HG02840 (cell line): Measurements from ENCODE around the gene BLOC1S4.

Experiments
- ATAC-seq: cut with Tn5 transposase; IDR thresholded peaks from one replicate; pipeline ENCODE4 v1.9.1; 2021; ENCODE audit warnings: mild to moderate bottlenecking, moderate library complexity, moderate number of reproducible peaks; ENCODE audit not compliant: unreplicated experiment, low FRiP score

Gene BLOC1S4

DNA sequence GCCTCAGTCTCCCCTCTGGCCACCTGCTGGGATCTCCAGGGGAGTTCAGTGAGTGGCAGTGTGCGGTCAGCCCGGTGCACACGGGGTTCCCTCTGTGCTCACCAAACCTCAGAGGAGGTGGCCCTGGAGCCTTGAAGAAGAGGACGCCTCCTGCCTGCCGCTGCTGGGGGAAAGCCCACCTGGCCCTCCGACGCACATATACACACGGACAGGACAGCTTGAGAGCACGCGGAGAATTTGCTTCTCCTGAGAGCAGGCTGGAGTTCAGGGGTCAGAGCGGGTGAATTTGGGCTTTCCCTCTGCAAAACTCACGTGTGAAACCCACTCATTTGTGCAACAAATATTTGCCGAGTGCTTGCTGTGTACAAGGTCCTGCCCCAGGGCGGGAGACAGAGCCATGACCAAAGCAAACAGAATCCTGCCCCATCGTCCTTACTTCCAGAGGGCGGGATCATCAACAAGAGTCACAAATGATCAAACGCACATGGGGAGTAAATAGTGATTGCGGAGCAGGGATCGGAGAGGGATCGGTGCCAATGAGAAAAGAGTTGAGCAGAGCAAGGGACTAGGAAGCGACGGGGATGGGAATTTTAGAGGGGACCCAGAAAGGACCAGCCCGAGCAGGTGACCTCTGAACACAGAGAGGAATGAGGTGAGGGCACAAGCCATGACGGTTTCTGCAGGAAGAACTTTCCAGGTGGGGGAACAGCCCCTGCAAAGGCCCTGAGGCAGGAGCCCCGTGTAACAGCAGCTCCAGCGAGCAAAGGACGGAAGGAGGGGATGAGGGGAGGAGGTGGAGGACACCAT, 17.6 kb downstream of the BLOC1S4 start:
- ATAC-seq = no peak

DNA sequence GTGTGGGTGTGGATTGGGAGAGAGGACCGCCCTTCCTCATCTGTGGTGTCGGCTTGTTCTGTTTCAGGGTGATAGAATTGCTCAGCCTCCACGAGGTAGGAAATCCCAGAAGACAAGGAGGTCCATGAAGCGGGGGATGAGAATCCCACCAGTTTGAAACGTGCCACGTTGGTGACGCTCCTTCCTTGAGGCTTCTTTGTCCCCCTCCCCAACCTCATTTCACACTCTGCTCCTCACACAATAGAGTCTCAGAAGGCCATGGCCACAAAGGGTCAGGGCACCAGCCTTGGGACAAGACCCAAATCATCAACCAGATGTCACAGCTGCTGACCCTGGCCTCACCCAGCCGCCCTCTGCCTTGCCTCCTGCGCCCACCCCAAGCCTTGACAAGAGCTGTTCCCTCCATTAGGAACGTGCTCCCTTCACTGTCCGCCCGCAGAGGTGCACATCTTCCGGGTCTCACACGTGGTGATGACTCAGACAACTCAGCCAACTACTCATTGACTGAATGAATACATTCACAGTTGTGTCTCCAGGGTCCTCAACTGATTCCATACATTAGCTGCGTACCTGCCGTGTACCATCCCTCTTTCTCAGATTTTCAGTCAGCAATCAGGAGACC, 18.3 kb downstream of the BLOC1S4 start:
- no peak for ATAC-seq

DNA sequence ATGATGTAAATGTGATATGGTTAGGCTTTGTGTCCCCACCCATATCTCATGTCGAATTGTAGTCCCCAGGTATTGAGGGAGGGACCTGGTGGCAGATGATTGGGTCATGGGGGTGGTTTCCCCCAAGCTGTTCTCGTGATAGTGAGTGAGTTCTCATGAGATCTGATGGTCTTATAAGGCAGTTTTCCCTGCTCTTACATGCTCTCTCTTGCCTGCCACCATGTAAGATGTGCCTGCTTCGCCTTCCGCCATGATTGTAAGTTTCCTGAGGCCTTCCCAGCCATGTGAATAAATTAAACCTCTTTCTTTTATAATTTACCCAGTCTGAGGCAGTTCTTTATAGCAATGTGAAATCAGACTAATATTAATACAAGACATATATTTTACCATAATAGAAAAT, 23.9 kb downstream of the BLOC1S4 start:
- no peak for ATAC-seq

DNA sequence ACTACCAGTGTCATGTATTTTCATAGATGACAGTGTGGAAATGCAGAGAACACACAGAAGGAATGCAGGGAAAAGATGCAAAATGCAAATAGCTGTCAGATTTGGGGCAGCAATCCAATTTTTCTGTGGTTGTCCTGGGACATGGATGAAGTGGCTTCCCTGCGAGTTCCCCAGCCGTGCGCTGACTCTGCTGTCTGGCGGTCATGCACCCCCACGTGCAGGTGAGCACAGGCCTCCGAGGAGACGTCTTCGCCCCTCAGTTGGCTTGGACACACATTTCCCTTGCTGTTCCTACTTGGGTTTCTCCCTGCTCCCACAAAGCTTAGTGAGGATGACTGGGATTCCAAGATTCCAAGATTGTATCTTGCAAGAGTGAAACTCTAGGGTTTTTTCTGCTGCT, 24.4 kb downstream of the BLOC1S4 start:
- ATAC-seq = no peak

DNA sequence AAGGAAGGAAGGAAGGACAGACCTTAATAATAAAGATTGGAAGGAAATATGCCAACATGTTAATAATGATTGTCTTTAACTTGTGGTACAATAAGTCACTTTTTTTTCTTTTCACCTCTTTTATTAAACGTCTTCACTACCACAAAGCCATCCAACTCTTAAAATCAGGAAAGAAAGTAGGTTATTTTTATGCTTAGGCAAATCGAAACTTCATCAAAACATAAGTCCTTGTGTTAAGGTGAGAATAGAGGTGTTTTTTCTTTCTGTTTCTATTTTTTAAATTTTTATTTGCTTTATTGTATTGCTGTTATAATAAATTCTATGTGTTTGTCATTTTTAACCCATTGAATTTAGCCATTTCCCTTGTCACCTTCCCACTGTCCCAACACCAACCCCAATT, 26.5 kb downstream of the BLOC1S4 start:
- ATAC-seq = no peak

DNA sequence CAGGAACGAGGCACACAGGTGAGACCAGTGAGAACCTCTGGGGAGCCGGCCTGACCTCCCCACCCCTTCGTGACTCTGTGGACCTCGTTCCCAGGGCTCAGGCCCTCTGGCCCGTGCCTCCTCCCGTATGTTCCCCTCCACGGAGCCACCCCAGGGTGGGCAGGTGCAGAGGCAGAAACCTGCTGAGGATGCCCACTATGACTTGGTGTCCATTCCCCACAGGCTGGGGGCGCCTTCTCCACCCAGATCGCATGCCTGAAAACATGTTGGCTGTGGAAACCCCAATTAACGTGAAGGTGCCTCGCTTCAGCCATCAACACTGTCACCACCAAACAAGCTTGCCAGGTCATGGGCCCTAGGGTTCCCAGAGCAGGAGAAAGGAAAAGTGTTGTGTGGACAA, 27.0 kb downstream of the BLOC1S4 start:
- no peak for ATAC-seq

DNA sequence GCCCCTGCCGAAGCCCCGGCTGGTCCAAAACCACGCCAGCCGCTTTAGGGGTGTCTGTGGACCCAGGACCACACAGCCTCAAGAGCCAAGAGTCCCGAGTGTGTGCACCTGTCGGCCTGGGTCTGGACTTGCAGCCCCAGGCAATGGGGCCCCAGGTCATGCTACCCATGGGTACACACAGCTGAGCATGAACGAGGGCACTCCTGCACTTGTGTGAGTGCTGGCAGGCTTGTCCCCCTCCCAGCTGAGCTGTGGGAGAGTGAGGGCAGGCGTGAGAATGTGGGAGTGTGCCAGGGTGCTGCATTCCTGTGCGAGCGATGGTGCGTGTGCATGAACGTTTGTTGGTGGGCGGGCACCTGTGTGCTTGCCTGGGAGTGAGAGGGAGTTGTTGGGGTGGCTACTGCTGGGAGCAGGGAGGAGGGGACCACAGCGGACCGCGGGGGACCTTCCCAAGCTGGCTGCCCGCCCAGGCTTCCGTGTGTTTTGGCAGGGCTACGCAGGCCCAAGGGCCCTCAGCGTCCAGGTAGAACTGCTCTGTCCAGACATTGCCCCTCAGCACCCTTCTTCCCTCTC, 30.8 kb downstream of the BLOC1S4 start:
- ATAC-seq = no peak

DNA sequence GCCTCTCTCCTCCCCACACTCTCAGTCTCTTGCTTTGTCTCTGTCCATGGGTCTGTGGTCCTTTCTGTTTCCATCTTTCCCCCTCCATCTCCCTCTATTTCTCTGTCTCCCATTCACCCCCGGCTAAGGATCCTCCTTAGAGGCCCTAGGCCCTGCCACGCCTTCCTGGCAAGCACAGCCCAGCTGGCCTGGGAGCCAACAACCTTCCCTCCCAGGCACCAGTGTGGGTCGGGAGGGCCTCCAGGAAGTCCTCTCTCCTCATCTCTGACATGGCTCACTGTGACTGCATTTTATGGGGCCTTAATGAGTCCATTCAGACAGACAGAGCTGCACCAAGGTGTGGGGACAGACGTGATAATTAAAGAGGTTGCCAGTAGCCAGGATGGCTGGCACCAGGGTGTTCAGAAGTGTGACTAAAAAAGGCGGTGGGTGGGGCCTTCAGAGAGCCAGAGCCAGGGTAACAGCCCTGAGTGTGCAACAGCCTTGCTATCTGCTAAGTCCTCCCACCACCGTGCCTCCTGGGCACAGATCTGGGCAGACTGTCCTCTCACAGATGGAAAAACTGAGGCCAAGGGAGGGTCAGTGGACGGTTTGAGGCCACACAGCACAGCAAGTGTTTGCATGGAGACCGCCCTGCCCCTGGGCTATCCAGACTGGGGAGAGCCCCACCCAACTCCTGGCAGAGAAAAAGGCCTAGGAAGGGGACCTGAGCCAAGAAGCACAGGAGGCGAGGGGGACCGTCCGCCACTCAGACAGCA, 31.5 kb downstream of the BLOC1S4 start:
- ATAC-seq = no peak

DNA sequence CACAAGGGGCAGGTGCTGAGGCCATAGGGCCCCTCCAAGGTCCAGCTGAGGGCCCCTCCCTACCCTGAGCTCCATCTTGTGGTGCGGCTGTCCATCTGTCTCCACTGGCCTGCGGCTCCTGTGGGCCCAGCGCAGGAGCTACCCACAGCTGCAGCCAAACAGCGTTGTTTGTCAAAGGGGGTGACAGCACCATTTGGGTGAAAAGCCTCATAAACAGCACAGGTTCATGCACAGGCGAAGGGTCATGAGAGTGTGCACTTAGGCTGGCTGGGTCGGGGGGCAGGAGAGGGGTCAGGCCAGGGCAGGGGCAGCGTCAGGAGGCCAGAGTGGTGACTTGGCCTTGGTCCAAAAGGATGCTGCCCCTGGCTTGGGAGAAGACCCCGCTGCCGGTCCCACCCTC, 32.3 kb downstream of the BLOC1S4 start:
- no peak for ATAC-seq

DNA sequence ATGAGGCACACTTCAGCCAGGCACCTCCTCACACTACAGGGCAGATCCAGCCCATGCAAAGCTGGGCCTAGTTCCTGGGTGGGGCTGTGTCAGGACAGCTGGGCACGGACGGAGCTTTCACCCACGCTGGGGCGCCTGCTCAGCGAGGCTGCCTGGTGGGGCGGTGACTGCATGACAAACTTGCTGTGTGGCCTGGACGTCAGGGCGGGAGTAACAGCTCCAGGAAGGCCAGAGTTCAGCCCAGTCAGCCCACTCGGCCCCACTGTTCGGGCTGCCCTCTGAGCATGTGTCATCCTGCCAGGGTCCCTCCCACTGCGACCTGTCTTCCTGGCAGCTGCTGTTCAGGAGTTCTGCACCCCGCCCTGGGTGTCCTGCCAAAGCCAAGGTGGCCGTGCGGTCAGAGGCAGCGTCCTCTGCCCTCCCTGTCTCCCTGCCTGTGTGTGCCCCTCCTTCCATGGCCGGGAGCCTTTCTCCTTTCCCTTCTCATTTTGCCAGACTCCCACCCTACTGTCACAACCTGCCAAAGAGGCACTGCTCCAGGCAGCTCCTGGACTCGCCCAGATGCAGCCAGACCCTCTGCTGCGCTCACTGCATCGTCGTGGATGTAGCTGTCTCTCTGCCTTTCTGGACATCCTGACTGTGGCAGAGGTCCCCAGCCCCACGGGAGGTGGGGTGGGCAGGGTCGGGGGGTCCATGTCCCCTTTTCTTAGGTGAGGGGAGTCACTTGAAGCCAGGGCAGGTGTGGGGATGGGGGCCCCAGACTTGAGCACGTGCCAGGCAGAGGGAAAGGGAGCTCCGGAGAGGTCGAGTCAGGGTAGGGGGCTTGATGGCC, 33.6 kb downstream of the BLOC1S4 start:
- no peak for ATAC-seq

DNA sequence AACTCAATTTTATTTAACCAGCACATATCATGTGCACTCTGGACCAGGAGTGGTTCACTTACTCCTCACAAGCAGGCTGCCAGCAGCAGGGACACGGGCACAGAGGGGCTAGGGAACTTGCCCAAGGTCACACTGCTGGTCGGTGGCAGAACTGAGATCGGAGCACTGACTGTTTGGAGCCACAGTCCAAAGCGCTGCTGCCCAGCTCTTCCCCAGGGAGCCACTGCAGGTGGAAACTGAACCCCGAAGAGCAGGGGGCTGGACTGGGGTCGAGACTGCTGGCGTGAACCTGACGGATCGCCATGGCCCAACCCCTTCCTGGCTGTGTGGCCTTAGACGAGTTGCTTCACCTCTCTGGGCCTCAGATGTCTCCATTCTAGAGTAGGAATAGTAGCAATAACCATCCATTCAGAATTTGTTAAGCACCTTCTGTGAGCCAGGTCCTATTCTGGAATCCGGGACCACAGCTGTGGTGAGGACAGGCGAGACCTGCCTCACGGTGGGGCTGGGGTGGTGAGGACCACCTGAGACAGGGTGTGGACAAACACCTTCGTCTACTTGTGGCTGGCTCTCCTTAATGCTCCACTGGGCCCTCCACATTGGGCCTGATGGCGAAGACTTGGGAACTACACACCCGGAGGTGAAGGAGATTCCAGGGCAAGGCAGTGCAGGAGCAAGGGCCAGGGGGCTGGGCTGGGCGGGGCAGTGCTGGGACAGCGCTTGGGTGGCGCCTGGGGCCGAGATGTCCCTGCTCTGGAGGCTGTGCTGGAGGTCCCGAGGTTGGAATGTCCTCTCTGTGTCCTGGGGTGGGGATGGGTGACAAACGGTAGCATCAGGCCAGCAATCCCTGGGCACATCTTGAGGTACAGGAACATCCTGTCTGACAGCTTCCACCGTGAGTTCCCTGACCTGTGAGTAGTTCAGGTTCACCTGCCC, 34.6 kb downstream of the BLOC1S4 start:
- ATAC-seq = no peak

DNA sequence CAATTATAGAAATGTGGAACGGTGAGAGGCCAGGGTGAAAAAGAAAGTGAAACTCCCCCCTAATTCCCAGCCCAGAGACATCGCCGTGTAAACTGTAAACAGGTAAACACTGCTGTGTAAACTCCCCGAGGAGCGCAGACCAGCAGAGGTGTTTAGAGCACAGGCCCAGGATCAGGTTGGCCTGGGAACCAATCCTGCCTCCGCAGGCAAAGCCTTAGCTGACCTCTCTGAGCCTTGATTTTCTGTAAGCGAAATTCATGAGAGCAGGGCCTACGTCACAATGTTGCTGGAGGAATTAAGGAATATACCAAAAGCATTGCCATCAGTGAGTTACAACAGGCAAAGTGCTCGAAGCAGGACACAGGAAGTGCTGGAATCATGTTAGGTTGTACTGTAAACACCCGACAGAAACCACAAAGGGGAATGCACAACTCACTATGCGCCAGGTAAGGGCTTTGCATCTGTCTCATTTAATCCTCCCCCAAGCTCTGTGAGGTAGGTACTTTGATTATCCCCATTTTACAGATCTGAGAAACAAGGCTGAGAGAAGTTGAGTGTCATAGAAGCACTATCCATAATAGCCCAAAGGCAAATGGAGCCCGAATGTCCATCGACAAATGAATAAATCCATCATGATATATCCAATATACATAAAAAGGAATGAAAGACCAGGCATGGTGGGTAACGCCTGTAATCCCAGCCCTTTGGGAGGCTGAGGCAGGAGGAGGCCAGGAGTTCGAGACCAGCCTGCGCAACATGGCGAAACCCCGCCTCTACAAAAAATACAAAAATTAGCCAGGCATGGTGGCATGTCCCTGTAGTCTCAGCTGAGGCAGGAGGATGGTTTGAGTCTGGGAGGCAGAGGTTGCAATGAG, 35.9 kb downstream of the BLOC1S4 start:
- ATAC-seq = no peak

DNA sequence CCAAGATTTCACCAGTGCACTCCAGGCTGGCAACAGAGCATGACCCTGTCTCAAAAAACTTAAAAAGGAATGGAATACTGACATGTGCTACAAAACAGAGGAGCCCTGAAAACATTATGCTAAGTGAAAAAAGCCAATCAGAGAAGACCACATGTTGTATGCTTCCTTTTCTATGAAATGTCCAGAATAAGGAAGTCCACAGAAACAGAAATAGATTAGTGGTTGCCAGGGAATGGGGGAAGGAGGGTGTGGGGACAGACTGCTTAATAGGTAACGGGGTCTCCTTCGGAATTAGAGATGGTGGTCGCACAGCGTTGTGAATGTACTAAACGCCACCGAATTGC, 36.5 kb downstream of the BLOC1S4 start:
- no peak for ATAC-seq

DNA sequence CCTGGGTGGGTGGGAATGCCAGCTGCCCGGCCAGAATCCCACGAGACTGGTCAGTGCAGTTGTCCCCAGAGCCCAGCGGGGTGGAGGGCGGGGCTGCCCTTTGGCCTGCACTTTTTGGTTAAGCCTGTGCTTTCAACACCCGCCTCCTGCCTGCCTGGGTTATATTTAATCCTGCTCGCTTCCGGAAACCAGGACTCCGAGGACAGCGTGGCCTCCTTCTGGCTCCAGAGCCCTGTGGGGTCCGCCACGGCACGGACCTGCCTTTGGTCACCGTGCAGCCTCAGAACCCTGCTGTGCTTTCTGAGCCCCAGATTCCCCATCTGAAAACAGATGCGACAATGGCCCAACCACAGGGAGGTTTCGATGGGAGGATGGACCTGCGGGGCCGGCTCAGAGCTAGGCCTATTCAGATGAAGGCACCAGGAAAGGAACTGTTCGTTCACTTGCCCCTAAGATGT, 37.2 kb downstream of the BLOC1S4 start:
- ATAC-seq = no peak

DNA sequence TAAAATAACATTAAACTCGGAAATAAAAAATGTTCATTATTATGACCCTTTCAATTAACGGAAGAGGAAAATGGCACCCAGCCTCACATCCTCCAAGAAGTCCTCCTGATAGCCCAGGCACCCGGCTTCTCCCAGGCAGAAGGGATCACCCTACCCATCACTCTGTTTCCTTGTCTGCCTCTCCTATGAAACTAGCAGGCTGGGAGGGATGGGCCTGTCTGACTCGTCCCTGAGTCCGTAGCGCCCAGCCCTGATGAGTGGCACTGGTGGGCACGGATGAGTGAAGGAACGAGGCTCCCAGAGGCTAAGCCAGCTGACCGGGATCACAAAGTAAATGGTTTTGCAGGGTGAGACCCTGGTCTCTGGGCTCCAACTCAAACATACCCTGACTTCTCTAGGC, 37.9 kb downstream of the BLOC1S4 start:
- no peak for ATAC-seq

DNA sequence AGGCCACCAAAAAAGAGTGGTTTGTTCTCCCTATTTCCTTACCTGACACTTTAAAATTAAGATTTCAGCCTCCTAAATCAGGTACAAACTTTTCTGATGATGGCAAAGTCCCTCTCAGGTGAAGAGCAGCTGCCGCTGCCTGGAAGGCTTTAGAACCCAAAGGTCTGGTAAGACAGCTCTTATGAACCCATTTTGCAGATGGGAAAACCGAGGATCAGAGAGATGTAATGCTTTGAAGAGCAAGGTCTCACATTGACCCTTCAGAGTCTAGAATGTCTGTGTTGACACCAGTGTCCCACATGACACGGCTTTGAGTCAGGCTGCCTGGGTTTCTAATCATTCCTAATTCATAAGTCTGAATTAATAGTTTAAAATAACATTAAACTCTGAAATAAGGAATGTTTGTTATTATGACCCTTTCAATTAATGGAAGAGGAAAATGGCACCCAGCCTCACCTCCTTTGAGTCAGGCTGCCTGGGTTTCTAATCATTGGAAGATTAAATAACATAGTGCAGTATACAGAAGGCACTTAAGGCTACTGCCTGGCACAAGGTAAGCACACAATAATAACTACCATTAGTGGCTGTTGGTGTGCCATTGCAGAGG, 38.6 kb downstream of the BLOC1S4 start:
- no peak for ATAC-seq

DNA sequence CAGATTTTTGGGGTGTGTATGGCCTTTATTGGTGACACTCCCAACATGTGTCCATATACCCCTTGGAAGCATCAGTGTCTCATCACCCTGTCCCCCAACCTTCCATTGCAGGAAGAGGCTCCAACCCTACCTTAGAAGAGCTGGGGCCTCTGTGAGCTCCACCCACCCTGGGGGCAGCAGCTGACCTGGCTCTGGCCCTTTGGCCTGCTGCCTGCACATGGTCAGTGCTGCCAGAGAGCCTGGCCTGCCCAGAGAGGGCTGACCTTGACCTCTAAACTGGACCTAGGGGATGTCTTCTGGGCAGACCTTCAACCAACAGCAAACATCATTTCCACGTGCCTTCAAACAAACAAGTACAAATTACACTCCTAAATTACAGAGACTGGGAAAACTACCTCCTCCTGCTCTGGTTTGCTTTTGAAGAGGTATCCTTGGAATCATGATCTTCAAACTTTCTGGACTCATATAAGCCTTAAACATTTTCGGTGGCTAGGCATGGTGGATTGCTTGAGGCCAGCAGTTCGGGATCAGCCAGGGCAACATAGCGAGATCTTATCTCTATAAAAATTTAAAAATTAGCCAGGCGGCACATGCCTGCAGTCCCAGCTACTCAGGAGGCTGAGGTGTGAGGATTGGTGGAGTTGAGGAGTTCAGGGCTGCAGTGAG, 39.2 kb downstream of the BLOC1S4 start:
- ATAC-seq = no peak
